HUES48 (cell line): ENCODE data around the gene RENBP.

Experiments used
- H3K27ac ChIP-seq: one replicate; pipeline ENCODE4 v1.7.0; 2013; ENCODE audit warnings: low read depth, low read length, inconsistent platforms
- H3K27me3 ChIP-seq: 2 replicates; pipeline ENCODE4 v1.6.1; 2013; ENCODE audit warnings: mild to moderate bottlenecking, low read length; ENCODE audit not compliant: control insufficient read depth, insufficient read depth
- H3K36me3 ChIP-seq: 2 replicates; pipeline ENCODE4 v1.6.1; 2013; ENCODE audit warnings: low read length; ENCODE audit not compliant: control insufficient read depth, insufficient read depth
- H3K4me1 ChIP-seq: 2 replicates; pipeline ENCODE4 v1.6.1; 2013; ENCODE audit warnings: mild to moderate bottlenecking, low read length; ENCODE audit not compliant: control insufficient read depth, insufficient read depth
- H3K4me3 ChIP-seq: 2 replicates; pipeline ENCODE4 v1.5.1; 2013; ENCODE audit warnings: mild to moderate bottlenecking, low read depth, low read length
- H3K9ac ChIP-seq: 2 replicates; pipeline ENCODE4 v1.6.1; 2013; ENCODE audit warnings: mild to moderate bottlenecking, low read depth, low read length, moderate library complexity
- H3K9me3 ChIP-seq: 2 replicates; pipeline ENCODE4 v1.6.1; 2013; ENCODE audit warnings: low read length; ENCODE audit not compliant: control insufficient read depth, insufficient read depth

Gene RENBP

DNA sequence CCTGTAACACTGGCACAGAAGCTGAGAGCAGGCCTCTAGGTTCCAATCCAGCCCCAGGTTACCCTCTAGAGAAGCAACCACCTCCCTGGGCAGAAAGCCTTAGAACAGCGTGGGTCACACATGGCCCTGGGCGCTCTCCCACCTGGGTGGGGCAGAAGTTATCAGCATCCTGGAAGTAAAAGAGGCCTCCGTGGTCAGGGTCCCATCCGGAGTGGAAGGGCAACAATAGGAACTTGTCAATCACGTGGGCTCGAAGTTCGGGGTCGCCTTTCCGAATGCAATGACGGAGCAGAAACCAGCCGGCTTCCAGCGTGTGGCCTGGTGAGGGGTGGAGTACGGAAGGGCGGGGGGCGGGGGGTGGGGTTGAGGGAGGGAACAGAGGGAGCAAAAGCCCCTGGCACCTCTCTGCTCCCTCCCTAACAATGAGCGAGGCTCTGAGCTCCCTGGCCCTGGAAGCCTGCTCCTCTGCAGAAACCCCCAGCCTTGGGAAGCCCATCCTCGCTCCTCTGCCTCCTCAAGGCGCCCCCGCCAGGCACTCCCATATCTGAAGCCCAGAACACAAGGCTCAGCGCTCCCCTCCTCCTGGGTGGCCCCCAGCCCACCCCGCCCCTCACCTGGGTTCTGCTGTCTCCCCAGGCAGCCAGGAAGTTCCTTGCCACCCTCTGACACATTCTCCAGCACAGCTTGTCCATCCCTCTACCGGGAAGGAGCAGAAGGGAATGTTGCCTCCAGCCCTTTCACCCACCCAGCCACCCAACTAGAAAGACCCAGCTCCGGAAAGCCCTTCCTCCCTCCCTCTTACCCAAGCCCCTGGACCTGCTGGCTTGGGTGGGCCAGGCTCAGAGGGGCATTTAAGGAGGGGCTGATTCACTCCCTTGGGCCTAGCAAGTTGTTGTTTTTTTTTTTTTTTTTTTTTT lies 2.8 kb downstream of the RENBP start:
- Histone ChIP-seq H3K4me1 (peaks cover 3% of the 10 kb centered on the region; the same call in 1 of the 2 replicates), H3K36me3 (no peaks in the 10 kb centered on the region), H3K9me3 (peaks cover 11% of the 10 kb centered on the region), H3K27me3 (no peaks in the 10 kb centered on the region), H3K9ac (peak overlapping the region; percentile 23; the same call in 1 of the 2 replicates), H3K27ac (peak overlapping the region; percentile 54), H3K4me3 (0 out of 2 replicates have a peak overlapping the region, but pooled peaks have one; percentile 39)

DNA sequence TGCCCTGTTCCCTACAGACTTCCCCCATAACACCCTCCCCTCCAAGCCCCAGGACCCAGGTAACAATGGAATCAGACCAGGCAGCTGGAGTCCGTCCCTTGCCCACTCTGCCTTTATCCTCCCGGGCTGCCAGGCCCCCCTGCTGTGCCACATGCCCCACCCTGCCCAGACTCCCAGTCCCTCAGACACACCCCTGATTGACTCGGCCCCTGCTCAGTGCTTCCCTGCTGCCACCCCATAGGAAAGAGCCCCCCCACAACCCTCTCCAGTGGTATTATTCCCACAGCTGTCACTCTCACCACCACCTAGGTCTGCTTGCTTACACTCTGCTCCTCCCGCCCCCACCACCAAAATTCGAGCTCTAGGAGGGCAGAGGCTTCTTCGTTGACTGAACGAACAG lies 4.9 kb downstream of the RENBP start:
- Histone ChIP-seq H3K27me3 (no peaks in the 10 kb centered on the region), H3K36me3 (no peaks in the 10 kb centered on the region), H3K4me3 (peak overlapping the region; percentile 9; the same call in 1 of the 2 replicates), H3K4me1 (peaks cover 3% of the 10 kb centered on the region; the same call in 1 of the 2 replicates), H3K9me3 (peaks cover 13% of the 10 kb centered on the region), H3K9ac (no peak overlapping the region), H3K27ac (no peak overlapping the region)

DNA sequence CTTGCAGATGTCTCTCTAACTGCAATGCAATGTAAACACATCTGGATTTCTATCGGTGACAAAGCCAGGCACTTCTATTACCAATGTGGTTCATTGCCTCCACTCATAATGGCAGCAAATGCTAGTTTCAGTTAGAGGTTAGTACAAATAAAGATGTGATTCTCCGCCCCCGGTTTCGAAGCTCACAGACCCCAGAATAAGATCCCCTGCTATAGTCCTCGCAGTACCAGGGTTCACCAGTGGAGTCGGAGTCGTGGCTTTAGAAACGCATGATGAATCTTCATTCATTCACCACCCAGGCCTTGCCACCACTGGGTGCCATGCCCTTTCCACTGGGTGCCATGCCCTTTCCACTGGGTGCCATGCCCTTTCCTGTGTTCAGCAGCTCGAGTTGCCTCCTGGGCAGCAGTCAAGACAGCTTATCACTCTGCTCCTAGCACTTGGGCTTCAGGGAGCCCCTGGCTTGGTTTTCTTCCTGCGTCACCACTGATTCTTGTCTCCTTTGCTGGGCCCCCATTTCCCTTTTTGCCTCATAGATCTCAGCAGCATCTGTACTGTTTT lies 6.1 kb downstream of the RENBP start:
- Histone ChIP-seq H3K27me3 (no peaks in the 10 kb centered on the region), H3K4me1 (no peaks in the 10 kb centered on the region; the same call in 1 of the 2 replicates), H3K36me3 (no peaks in the 10 kb centered on the region), H3K27ac (no peak overlapping the region), H3K4me3 (no peak overlapping the region), H3K9ac (no peak overlapping the region), H3K9me3 (peaks cover 17% of the 10 kb centered on the region)

DNA sequence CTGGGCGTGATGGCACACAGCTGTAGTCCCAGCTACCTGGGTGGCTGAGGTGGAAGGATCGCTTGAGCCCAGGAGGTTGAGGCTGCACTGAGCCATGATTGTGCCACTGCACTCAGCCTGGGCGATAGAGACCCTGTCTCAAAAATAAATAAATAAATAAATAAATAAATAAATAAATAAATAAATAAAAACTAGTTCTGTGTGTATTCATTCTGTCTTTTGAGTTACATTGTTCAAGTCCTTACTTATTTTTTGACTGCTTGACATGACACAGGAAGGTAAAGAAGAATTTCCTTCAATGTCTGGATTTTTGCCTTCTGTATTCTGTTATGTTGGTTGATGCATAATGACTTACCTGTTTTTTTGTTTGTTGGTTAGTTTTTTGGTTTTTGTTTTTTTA lies 7.4 kb downstream of the RENBP start:
- Histone ChIP-seq H3K9ac (no peak overlapping the region), H3K36me3 (peaks cover 7% of the 10 kb centered on the region), H3K9me3 (peaks cover 20% of the 10 kb centered on the region), H3K4me3 (no peak overlapping the region), H3K4me1 (no peaks in the 10 kb centered on the region; the same call in 1 of the 2 replicates), H3K27ac (no peak overlapping the region), H3K27me3 (no peaks in the 10 kb centered on the region)

DNA sequence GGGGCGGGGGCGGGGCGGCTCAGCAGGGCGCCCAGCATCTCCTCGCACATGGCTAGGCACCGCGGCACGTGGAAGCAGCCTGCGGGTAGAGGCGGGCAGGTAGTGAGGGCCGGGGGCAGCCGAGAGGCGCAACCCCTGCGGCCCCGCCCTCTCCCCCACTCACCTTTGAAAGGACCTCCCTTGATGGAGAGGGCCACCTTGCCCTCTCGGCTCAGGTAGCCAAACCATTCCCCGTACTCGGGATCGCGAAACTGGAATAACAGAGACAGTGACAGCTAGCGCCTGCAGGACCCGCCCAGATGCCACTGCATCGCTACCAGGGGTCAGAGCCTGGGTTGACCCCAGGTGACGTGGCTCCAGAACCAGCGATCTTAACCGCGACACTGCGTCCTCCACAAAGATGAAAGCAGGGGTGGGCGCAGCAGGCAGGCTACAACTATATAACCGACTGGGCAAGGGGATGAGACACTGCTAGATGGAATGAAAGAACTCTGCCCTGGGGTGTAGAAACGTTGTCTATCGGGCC lies 9.1 kb downstream of the RENBP start:
- H3K9me3 ChIP-seq, result peaks cover 30% of the 10 kb centered on the region
- peaks cover 22% of the 10 kb centered on the region for H3K36me3 ChIP-seq
- no peaks in the 10 kb centered on the region; the same call in 1 of the 2 replicates for H3K4me1 ChIP-seq
- H3K27ac ChIP-seq, result peak overlapping the region; percentile 33
- peak overlapping the region; percentile 53 for H3K4me3 ChIP-seq
- no peak overlapping the region for H3K9ac ChIP-seq
- H3K27me3 ChIP-seq, result no peaks in the 10 kb centered on the region

DNA sequence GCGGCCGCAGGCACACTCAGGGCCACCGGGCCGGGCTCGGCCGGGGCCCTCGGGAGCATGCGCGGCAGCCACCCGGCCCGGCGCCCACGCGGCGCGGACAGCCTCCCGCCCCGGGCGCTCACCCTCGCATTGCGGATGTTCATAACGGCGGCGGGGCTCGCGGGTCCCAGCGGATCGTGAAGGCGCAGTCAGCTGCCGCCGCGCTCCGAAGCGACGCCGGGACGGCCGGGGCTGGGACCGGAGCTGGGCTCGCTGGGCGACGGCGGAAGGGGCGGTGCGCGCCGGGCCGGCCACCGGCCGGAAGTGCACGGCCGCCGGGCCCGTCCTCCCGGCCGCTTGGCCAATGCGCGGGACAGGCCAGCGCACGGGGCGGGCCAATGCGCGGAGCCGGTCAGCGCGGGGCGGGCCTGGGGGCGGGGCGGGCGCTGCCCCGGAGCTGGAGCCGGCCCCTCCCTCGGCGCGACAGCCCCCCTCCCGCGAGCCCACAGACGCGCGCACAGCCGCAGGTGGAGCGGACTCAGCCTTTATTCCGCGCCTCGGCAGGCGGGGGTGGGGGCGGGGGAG lies 9.6 kb downstream of the RENBP start, which contains the start of gene NAA10:
Gene NAA10 (minus strand): TSS at position 276 of the 564 bp plus-strand sequence. CDS start 133 bp downstream, at position 143.
- Histone ChIP-seq H3K27me3 (no peaks in the 10 kb centered on the region), H3K36me3 (peaks cover 24% of the 10 kb centered on the region), H3K27ac (peak within 1 kb of the TSS; percentile 33), H3K9ac (peak within 1 kb of the TSS; percentile 61), H3K4me1 (no peaks in the 10 kb centered on the region; the same call in 1 of the 2 replicates), H3K4me3 (peak within 1 kb of the TSS; percentile 71), H3K9me3 (peaks cover 31% of the 10 kb centered on the region)

DNA sequence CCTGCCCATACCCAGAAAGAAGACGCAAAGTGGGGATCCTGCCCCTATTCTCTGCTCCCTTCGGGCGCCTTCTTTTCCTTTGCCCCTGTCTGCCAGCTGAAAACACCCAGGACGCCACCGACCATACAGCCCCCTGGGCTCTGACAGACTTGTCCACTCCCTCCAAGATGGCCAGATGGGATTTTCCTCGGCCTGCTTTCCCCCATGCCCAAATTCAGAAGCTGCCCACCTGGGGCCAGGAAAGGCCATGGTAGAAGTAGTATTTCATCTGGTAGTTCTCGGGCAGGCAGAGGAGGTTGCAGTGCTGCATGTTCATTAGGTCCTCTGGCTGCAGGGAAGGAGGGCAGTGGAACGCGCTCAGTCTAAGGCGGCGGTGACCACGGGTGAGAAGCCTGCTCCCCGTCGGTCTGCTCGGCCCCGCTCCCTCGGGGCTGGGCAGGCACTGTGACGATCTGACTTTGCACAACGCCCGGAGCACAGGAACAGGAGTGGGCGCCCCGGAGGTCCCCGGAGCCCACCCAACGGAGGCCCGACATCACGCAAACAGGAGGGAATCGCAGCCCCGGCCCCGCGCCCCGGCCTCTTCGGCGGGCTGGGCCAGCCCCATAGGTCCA lies 10.2 kb downstream of the RENBP start:
- H3K36me3 ChIP-seq, result peaks cover 25% of the 10 kb centered on the region
- no peaks in the 10 kb centered on the region for H3K27me3 ChIP-seq
- no peak overlapping the region for H3K27ac ChIP-seq
- peak overlapping the region; percentile 61 for H3K9ac ChIP-seq
- H3K9me3 ChIP-seq, result peaks cover 35% of the 10 kb centered on the region
- H3K4me1 ChIP-seq, result no peaks in the 10 kb centered on the region; the same call in 1 of the 2 replicates
- peak overlapping the region; percentile 71 for H3K4me3 ChIP-seq

DNA sequence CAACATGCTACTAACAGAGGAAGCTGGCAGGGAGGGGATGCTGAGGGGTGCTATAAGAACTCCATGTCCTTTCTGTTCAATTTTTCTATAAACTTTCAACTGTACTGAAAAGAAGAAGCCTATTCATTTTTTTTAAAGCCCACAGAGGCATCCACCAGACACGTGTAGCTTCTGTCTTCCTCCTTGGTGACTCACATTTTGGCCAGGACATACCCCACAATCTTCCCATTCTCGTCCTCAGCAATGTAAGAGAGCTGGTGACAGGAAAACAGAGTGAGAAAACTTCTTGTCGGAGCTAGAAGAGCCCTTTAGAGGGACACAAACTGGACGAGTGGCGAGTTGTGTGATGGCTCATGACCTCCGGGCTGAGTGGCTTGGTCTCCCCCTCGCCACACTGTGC lies 10.7 kb downstream of the RENBP start:
- Histone ChIP-seq H3K27me3 (no peaks in the 10 kb centered on the region), H3K9me3 (peaks cover 33% of the 10 kb centered on the region), H3K27ac (no peak overlapping the region), H3K4me1 (no peaks in the 10 kb centered on the region), H3K4me3 (peak overlapping the region; percentile 71), H3K9ac (peak overlapping the region; percentile 61; the same call in 1 of the 2 replicates), H3K36me3 (peaks cover 25% of the 10 kb centered on the region)

DNA sequence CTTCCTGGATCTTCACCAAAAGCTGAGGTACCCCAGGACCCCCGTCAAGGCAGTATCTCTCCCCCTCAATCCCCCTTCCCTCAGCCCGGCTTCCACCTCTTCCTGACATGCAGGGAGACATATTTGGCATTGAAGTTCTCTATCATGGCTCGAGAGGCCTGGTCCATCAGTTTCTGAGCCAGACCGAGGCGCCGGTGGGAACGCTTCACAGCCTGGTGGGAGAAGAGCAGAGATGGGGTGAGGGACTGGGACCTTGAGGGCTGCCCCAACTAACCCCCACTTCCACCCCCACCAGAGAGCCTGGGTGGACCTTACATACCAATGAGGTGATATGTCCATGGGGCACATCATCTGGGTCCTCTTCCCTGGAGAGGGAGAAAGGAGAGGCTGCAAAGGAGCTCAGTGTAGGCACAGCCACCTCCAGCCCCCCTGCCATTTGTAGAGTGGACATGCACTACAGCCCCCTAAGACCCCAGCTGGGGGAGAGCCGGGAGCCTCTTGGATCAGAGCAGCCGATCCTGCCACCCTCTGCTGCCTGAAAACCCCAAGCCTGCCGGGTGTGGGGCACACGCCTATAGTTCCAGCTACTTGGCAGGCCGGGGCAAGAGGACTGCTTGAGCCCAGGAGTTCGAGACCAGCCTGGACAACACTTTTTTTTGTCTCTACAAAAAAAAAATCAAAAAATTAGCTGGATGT lies 12.1 kb downstream of the RENBP start:
- Histone ChIP-seq H3K9me3 (peaks cover 28% of the 10 kb centered on the region), H3K4me3 (no peak overlapping the region), H3K4me1 (peaks cover 2% of the 10 kb centered on the region; the same call in 1 of the 2 replicates), H3K36me3 (peaks cover 25% of the 10 kb centered on the region), H3K27me3 (no peaks in the 10 kb centered on the region), H3K9ac (no peak overlapping the region), H3K27ac (no peak overlapping the region)

DNA sequence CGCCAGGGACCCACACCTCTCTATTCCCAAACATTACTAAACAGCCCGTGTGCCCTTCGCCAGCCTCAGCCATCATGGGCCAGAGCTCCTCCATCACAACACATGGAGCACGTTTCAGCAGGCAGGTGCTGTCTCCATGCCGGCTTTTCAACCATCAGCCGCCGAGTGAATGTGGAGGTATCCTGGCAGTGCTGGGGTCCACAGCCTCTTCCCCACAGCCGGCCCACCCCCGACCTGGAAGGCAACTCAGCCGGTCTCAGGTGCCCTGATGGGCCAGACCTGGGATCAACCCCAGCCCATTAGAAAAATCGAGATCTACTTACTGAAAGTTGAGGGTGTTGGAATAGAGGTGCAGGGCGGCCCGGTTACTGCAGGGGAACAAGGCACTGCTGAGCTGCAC lies 12.7 kb downstream of the RENBP start:
- H3K9ac ChIP-seq, result no peak overlapping the region
- H3K27me3 ChIP-seq, result no peaks in the 10 kb centered on the region
- H3K9me3 ChIP-seq, result peaks cover 34% of the 10 kb centered on the region
- H3K36me3 ChIP-seq, result peaks cover 25% of the 10 kb centered on the region
- no peak overlapping the region for H3K4me3 ChIP-seq
- H3K4me1 ChIP-seq, result peaks cover 8% of the 10 kb centered on the region; the same call in 1 of the 2 replicates
- H3K27ac ChIP-seq, result no peak overlapping the region
